WTC11 (cell line): ENCODE data around the gene XPR1. TPM values are rescaled to one million over a fixed set of nuclear protein-coding genes. Genes with fewer than 3 reads are reported as not detected.

ENCODE experiments used
- ATAC-seq: fragments of 200-7000 bp; cut with Tn5 transposase; 2 replicates; pipeline ENCODE4 v1.10.0; 2021; ENCODE audit warnings: mild to moderate bottlenecking, moderate library complexity
- CTCF ChIA-PET: fragments of 300-600 bp; sonication (Branson Sonifier 250); formaldehyde crosslinking; loops from one replicate; lab custom pipeline; 2021; ENCODE audit warnings: antibody characterized with exemption; lab: Charles Lee
- POLR2A ChIA-PET: fragments of 350-600 bp; sonication (Branson Sonifier 250); formaldehyde crosslinking; loops from one replicate; lab custom pipeline; 2021; ENCODE audit warnings: antibody characterized with exemption; lab: Charles Lee
- DNase-seq: peaks from one replicate; pipeline ENCODE4 v3.0.0; 2021; ENCODE audit warnings: low spot score
- H3K27ac Mint-ChIP-seq: 2 replicates; pipeline ENCODE4 v1.8.0; 2021; ENCODE audit warnings: mixed read lengths
- H3K27me3 Mint-ChIP-seq: 2 replicates; pipeline ENCODE4 v1.8.0; 2021; ENCODE audit warnings: low read depth, mild to moderate bottlenecking, moderate library complexity, mixed read lengths
- H3K36me3 Mint-ChIP-seq: 2 replicates; pipeline ENCODE4 v1.8.0; 2021; ENCODE audit warnings: mixed read lengths
- H3K4me1 Mint-ChIP-seq: 2 replicates; pipeline ENCODE4 v1.8.0; 2022; ENCODE audit warnings: mixed read lengths
- H3K4me3 Mint-ChIP-seq: 2 replicates; pipeline ENCODE4 v1.8.0; 2021; ENCODE audit warnings: mild to moderate bottlenecking, moderate library complexity, mixed read lengths
- H3K9me3 Mint-ChIP-seq: 2 replicates; pipeline ENCODE4 v1.8.0; 2021; ENCODE audit warnings: mixed read lengths
- ATF1 ChIP-seq: sonication (generic); formaldehyde crosslinking; IDR thresholded peaks from 2 replicates; pipeline ENCODE4 v1.8.1; 2023; ENCODE audit warnings: mild to moderate bottlenecking, moderate library complexity, missing genetic modification reagents
- CBFB ChIP-seq: sonication (generic); formaldehyde crosslinking; IDR thresholded peaks from 2 replicates; pipeline ENCODE4 v1.8.1; 2022; ENCODE audit warnings: mild to moderate bottlenecking, low read depth, missing genetic modification reagents
- FOXJ3 ChIP-seq: sonication (generic); formaldehyde crosslinking; IDR thresholded peaks from 2 replicates; pipeline ENCODE4 v1.9.0; 2021; ENCODE audit warnings: missing genetic modification reagents, mild to moderate bottlenecking, borderline replicate concordance
- GABPB1 ChIP-seq: sonication (generic); formaldehyde crosslinking; IDR thresholded peaks from 2 replicates; pipeline ENCODE4 v1.8.1; 2023; ENCODE audit warnings: mild to moderate bottlenecking, missing genetic modification reagents
- JUN ChIP-seq: sonication (generic); formaldehyde crosslinking; IDR thresholded peaks from 2 replicates; pipeline ENCODE4 v1.8.0; 2023; ENCODE audit warnings: mild to moderate bottlenecking, missing genetic modification reagents
- NFYB ChIP-seq: sonication (generic); formaldehyde crosslinking; conservative IDR thresholded peaks from 2 replicates; pipeline ENCODE4 v1.8.0; 2022; ENCODE audit warnings: low read depth, missing genetic modification reagents
- SMAD4 ChIP-seq: sonication (generic); formaldehyde crosslinking; IDR thresholded peaks from 2 replicates; pipeline ENCODE4 v1.8.0; 2022; ENCODE audit warnings: mild to moderate bottlenecking, missing genetic modification reagents
- SP1 ChIP-seq: sonication (generic); formaldehyde crosslinking; conservative IDR thresholded peaks from 2 replicates; pipeline ENCODE4 v1.8.1; 2022; ENCODE audit warnings: missing genetic modification reagents
- TP53 ChIP-seq: sonication (generic); formaldehyde crosslinking; IDR thresholded peaks from 2 replicates; pipeline ENCODE4 v1.8.1; 2023; ENCODE audit warnings: mild to moderate bottlenecking, missing genetic modification reagents
- ZNF138 ChIP-seq: sonication (generic); formaldehyde crosslinking; conservative IDR thresholded peaks from 2 replicates; pipeline ENCODE4 v1.8.1; 2022; ENCODE audit warnings: mild to moderate bottlenecking, moderate library complexity, missing genetic modification reagents
- ZNF232 ChIP-seq: sonication (generic); formaldehyde crosslinking; IDR thresholded peaks from 2 replicates; pipeline ENCODE4 v1.8.0; 2022; ENCODE audit warnings: mild to moderate bottlenecking, missing genetic modification reagents
- ZNF317 ChIP-seq: sonication (generic); formaldehyde crosslinking; IDR thresholded peaks from 2 replicates; pipeline ENCODE4 v1.8.1; 2023; ENCODE audit warnings: low read depth, mild to moderate bottlenecking, moderate library complexity, missing genetic modification reagents, borderline replicate concordance
- total RNA-seq: library from RNA; stranded (reverse); gene quantifications from 3 replicates; pipeline ENCODE4 v1.2.3, GENCODE V29; 2021
- TF ChIP-seq, protein P1 (sequence below): fragments of 250-450 bp; sonication (Bioruptor Pico); IDR thresholded peaks from 2 replicates; pipeline ENCODE4 v1.9.0; 2021; ENCODE audit warnings: mild to moderate bottlenecking
- TF ChIP-seq, protein P2 (sequence below): sonication (generic); formaldehyde crosslinking; IDR thresholded peaks from 2 replicates; pipeline ENCODE4 v1.8.1; 2022; ENCODE audit warnings: mild to moderate bottlenecking, moderate library complexity, missing genetic modification reagents
- TF ChIP-seq, protein P3 (sequence below): sonication (generic); formaldehyde crosslinking; IDR thresholded peaks from 2 replicates; pipeline ENCODE4 v1.8.0; 2022; ENCODE audit warnings: mild to moderate bottlenecking, missing genetic modification reagents
- TF ChIP-seq, protein P4 (sequence below): fragments of 200-600 bp; IDR thresholded peaks from 2 replicates; pipeline ENCODE4 v1.8.0; 2022; ENCODE audit warnings: antibody characterized with exemption

Gene XPR1
- total RNA-seq, 1 experiment from 2014 or later = 34.6 TPM

DNA sequence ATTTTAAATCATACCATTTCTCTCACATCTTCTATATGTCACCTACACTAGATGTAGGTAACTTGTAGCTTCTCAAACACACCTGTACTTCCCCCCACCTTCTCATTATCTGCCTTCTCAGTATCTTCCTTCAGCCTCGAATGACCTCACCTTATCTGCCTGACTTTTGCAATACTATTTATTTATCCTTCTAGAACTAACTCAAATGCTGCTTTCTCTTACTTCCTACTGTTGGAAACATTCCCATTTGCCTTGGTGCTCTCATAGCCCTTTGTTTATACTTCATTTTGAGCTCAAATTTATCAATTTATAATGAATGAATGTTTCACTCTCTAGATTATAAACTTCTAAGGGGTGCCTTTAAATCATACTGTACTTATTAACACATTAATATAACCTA is 230.5 kb downstream of the XPR1 start:
- DNase-seq = no peak
- ATAC-seq = no peak
- H3K9me3 Mint-ChIP-seq = peaks cover 3% of the 10 kb centered on the region; the same call in 1 of the 2 replicates
- CTCF ChIA-PET = interaction anchor here (0.5 to 3.8 kb wide), 12 partner anchors 9 to 360 kb away, joined by 3 to 31 read pairs (median 6); partner anchors contain the start of gene ACBD6
- TF ChIP-seq ZNF317 (no peak), TP53 (CRISPR knock-in tag) (no peak), ZNF138 (CRISPR knock-in tag) (no peak), SMAD4 (CRISPR knock-in tag) (no peak), JUN (CRISPR knock-in tag) (no peak), ATF1 (no peak), GABPB1 (CRISPR knock-in tag) (no peak), ZNF232 (no peak), FOXJ3 (no peak), CBFB (CRISPR knock-in tag) (no peak), NFYB (no peak)
- TF ChIP-seq, protein P1, sequence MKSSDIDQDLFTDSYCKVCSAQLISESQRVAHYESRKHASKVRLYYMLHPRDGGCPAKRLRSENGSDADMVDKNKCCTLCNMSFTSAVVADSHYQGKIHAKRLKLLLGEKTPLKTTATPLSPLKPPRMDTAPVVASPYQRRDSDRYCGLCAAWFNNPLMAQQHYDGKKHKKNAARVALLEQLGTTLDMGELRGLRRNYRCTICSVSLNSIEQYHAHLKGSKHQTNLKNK = no peak
- TF ChIP-seq, protein P2, sequence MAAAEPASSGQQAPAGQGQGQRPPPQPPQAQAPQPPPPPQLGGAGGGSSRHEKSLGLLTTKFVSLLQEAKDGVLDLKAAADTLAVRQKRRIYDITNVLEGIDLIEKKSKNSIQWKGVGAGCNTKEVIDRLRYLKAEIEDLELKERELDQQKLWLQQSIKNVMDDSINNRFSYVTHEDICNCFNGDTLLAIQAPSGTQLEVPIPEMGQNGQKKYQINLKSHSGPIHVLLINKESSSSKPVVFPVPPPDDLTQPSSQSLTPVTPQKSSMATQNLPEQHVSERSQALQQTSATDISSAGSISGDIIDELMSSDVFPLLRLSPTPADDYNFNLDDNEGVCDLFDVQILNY (CRISPR knock-in tag) = no peak
- TF ChIP-seq, protein P3, sequence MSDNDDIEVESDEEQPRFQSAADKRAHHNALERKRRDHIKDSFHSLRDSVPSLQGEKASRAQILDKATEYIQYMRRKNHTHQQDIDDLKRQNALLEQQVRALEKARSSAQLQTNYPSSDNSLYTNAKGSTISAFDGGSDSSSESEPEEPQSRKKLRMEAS (CRISPR knock-in tag) = no peak
- TF ChIP-seq, protein P4, sequence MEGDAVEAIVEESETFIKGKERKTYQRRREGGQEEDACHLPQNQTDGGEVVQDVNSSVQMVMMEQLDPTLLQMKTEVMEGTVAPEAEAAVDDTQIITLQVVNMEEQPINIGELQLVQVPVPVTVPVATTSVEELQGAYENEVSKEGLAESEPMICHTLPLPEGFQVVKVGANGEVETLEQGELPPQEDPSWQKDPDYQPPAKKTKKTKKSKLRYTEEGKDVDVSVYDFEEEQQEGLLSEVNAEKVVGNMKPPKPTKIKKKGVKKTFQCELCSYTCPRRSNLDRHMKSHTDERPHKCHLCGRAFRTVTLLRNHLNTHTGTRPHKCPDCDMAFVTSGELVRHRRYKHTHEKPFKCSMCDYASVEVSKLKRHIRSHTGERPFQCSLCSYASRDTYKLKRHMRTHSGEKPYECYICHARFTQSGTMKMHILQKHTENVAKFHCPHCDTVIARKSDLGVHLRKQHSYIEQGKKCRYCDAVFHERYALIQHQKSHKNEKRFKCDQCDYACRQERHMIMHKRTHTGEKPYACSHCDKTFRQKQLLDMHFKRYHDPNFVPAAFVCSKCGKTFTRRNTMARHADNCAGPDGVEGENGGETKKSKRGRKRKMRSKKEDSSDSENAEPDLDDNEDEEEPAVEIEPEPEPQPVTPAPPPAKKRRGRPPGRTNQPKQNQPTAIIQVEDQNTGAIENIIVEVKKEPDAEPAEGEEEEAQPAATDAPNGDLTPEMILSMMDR = no peak
- TF ChIP-seq, all 79 proteins: peak for 0
- Mint-ChIP-seq H3K27me3 (no peaks in the 10 kb centered on the region), H3K4me3 (no peak overlapping the region), H3K36me3 (peaks cover 16% of the 10 kb centered on the region), H3K27ac (no peak overlapping the region), H3K4me1 (no peaks in the 10 kb centered on the region)
- POLR2A ChIA-PET = interaction anchor here (1.2 kb wide), 1 partner anchor 50 kb away, joined by 4 read pairs; the partner anchor contains the start of gene KIAA1614

DNA sequence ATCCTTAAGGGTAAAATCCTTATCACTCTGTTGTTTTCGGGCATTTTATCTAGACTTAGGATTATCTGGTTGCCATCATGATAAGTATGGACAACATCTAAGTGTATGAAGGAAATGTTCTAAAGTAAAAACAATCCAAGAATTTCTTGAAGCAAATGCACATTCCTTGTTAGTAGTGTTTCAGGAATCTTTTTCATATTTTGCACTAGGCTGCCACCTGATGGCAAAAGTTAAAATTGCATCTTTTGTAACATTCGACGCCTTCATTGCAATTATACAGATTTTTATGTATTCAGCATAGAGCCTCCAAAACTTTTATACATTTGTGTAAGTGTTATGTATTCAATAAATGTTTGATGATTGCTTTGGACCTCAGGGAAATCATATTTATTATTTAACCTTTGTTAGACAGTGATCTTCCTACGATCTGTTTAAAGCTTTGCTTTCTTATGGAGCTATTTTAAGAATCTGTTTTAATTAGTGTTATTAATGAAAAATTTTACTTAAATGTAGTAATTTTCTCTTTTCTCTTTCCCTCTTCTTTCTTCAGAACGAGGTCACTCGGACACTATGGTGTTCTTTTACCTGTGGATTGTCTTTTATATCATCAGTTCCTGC is 231.4 kb downstream of the XPR1 start:
- peaks cover 3% of the 10 kb centered on the region; the same call in 1 of the 2 replicates for H3K9me3 Mint-ChIP-seq
- ChIA-PET CTCF (interaction anchor here (0.6 to 3.8 kb wide), 13 partner anchors 10 to 348 kb away, joined by 3 to 31 read pairs (median 5); no protein-coding TSS in a partner anchor), POLR2A (interaction anchor here (1.2 kb wide), 1 partner anchor 50 kb away, joined by 4 read pairs; the partner anchor contains the start of gene KIAA1614)
- ATAC-seq (no peak), DNase-seq (no peak)
- H3K27ac Mint-ChIP-seq = no peak overlapping the region
- H3K4me1 Mint-ChIP-seq = no peaks in the 10 kb centered on the region
- TF ChIP-seq, protein P4 = peak; percentile 45
- TF ChIP-seq SP1 (CRISPR knock-in tag) = no peak
- peaks cover 16% of the 10 kb centered on the region for H3K36me3 Mint-ChIP-seq
- H3K27me3 Mint-ChIP-seq = no peaks in the 10 kb centered on the region
- no peak overlapping the region for H3K4me3 Mint-ChIP-seq
